Fibroblast of lung (primary cell): Measurements from ENCODE around the gene OR8G5.

ENCODE experiments used
- EZH2 ChIP-seq: IDR thresholded peaks from 2 replicates; pipeline ENCODE4 v1.5.1; 2012; ENCODE audit warnings: low read length, control low read depth, mild to moderate bottlenecking; ENCODE audit errors: missing control alignments
- TF ChIP-seq, protein P1 (sequence below), 2 donors: IDR thresholded peaks in 1 of 2; conservative IDR thresholded peaks in 1 of 2; 1 replicate in 1 of 2; 2 replicates in 1 of 2; pipeline ENCODE4 v1.5.1; 2011 to 2012; ENCODE audit warnings: low read length in 2 of 2, control low read depth in 1 of 2, inconsistent platforms in 1 of 2, low read depth in 1 of 2, mild to moderate bottlenecking in 1 of 2

GRCh38 chr11:124285610-124286344 lies 29.6 kb downstream of the OR8G5 start:
- TF ChIP-seq, protein P1, sequence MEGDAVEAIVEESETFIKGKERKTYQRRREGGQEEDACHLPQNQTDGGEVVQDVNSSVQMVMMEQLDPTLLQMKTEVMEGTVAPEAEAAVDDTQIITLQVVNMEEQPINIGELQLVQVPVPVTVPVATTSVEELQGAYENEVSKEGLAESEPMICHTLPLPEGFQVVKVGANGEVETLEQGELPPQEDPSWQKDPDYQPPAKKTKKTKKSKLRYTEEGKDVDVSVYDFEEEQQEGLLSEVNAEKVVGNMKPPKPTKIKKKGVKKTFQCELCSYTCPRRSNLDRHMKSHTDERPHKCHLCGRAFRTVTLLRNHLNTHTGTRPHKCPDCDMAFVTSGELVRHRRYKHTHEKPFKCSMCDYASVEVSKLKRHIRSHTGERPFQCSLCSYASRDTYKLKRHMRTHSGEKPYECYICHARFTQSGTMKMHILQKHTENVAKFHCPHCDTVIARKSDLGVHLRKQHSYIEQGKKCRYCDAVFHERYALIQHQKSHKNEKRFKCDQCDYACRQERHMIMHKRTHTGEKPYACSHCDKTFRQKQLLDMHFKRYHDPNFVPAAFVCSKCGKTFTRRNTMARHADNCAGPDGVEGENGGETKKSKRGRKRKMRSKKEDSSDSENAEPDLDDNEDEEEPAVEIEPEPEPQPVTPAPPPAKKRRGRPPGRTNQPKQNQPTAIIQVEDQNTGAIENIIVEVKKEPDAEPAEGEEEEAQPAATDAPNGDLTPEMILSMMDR (conservative IDR thresholded peaks at IDR 0.05 in 1 of 2, IDR thresholded peaks at IDR 0.05 in 1 of 2; ENCODE audit: low read depth in 1 of 2, low read length in 2 of 2), result no peak
- TF ChIP-seq EZH2, result no peak
